HG03280 (cell line): ENCODE measurements around the gene TXNRD2.

Source experiments
- ATAC-seq: cut with Tn5 transposase; IDR thresholded peaks from one replicate; pipeline ENCODE4 v1.9.1; 2021; ENCODE audit warnings: mild to moderate bottlenecking, moderate library complexity; ENCODE audit not compliant: unreplicated experiment

Gene TXNRD2

GRCh38 chr22:19941365-19942082, at the start of gene TXNRD2, which contains the start of gene COMT:
TSS of gene TXNRD2 (minus strand) at chr22:19941818. CDS start at chr22:19941803, 15 bp downstream.
TSS of gene COMT (plus strand) at chr22:19941772. CDS start at chr22:19962527, 20,755 bp downstream.
- no peak for ATAC-seq

GRCh38 chr22:19991395-19991644, 49.7 kb upstream of the TXNRD2 start:
- no peak for ATAC-seq

DNA sequence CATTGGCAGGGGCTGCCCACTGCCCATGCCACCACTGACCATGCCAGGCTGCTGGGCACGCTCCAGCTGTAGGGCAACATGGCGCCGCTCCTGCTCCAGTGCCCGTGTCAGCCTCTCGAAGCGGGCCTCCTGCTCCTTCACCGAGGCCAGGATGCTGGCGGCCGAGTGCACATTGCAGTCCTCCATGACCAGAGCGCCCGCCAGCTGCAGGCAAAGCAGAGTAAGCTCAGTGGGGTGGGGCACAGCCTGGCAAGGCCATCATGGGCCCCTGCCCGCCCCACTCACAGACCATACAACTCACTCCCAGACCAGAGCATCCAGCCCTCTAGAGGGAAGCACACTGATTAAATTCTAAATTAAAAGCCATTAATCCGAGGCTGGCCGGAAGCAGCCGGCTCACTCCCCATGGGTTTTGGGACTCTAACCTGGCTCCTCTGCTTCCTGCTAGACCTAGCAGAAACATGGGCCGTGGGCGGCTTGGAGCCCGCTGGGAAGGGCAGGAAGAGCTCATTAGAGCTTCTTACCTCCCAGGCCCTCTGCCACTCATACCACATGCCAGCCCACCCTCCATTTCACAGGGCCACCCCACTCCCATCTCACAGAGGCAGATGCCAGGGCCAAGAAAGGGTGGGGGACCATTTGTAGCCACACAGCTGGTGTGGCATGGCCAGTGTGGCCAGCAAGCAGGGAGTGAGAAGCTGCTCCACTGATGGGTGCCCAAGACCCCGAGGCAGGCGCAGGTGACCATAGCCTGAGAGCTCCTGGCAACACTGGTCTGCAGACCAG, 49.2 kb upstream of the TXNRD2 start:
- ATAC-seq: no peak

DNA sequence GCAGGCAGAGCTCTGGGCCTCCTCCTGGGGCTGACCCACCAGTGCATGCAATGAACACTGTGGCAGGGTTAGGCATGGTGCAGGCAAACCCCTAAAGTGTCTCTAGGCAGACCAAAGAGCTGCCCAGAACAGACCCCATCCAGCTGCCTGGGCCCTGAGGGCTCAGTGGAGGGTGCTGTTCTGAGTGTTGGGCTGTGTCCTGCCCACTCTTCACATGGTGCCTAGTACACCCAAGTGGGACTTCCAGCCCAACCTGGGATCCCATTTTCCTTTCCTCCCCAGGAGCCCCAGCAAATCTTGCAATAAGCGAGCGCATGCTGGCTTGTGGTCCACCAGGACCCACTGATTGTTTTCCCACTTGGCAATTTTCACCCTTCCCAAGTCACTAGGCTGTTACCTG, 48.6 kb upstream of the TXNRD2 start:
- no peak for ATAC-seq

DNA sequence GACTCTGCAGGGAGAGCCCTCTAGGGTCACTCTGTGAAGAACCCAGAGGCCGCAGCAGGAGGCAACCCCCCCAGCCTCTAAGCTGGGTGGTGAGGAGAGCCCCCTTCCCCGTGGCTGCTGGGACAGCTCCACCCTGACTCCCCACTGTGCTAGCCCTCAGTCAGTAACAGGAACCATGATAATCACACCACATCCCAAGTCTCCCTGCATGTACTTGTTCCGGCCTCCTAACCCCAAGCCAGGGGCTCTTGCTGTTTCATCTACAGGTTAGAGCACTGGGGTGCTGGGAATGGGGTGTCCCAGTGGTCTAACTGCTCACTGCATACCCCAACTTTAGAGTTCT, 48.1 kb upstream of the TXNRD2 start:
- no peak for ATAC-seq

GRCh38 chr22:19988965-19989724, 47.5 kb upstream of the TXNRD2 start:
- no peak for ATAC-seq

DNA sequence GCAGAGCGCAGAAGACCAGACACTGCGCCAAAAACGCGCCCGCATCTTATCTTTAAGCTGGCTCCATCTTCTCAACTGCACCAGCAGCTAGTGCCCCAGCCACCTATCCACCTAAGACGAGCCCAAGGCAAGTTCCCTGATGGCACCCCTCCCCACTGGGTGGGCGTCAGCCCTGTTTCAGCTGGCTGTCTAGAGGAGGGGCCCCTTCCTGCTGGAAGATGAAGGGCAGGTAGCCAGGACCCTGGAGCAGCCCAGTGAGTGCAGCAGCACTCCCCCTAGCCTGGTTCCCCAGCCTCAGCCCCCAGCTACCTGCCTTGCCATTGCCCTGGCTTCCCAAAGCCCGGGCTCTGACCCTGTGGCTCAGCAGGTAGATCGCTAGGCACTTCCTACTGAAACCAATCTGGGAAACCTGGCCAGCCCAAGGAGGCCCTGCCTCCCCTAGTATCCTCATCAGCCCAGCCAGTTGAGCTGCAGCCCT, 46.8 kb upstream of the TXNRD2 start:
- ATAC-seq: no peak

- no peak for ATAC-seq
These were observed 46.0 kb upstream of the TXNRD2 start for GRCh38 chr22:19987394-19988306.

DNA sequence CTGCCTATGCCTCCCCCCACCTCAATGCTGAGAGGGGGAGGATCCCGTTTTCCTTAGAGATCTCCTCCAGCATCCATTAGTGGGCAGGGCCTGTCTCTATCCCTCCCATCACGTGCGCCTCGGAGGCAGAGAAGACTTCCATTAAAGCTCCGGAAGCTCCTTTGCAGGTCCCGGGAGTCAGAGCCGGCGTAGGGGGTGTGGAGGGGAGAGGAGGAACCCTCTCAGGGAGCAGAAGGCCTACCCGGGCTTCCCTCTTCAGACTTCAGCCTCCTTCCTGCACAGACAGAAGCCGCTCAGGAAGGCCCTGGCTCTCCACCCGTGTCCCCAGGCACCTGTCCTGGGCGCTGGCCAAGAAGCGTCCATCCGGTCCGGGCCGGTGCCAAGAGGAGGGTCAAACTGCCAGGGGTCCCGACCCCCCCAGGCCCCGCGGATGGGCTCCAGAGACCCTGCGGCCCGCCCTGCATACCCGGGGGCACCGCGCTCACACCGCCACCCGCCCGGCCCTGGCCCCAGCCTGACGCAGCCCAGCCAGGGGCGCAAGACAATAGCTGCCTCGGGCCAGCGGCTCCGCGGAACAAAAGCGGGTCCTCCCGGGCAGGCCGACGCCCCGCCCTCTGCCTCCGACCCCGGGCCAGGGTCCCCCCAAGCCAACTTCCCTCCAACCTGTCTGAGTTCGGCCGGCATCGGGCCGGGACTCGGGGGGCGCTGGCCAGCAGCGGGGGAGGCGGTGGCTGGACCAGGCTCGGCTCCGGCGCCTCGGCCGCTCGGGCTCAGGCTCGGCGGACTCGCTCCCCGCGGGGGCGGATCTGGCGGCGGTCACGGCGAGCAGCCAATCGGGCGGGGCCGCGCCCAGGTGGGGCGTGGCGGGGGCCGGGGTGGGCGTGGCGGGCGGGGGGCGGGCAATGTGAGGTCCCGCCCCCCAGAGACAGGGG, 45.1 kb upstream of the TXNRD2 start:
- no peak for ATAC-seq

- ATAC-seq: no peak
These were observed 44.4 kb upstream of the TXNRD2 start for GRCh38 chr22:19986011-19986409.

DNA sequence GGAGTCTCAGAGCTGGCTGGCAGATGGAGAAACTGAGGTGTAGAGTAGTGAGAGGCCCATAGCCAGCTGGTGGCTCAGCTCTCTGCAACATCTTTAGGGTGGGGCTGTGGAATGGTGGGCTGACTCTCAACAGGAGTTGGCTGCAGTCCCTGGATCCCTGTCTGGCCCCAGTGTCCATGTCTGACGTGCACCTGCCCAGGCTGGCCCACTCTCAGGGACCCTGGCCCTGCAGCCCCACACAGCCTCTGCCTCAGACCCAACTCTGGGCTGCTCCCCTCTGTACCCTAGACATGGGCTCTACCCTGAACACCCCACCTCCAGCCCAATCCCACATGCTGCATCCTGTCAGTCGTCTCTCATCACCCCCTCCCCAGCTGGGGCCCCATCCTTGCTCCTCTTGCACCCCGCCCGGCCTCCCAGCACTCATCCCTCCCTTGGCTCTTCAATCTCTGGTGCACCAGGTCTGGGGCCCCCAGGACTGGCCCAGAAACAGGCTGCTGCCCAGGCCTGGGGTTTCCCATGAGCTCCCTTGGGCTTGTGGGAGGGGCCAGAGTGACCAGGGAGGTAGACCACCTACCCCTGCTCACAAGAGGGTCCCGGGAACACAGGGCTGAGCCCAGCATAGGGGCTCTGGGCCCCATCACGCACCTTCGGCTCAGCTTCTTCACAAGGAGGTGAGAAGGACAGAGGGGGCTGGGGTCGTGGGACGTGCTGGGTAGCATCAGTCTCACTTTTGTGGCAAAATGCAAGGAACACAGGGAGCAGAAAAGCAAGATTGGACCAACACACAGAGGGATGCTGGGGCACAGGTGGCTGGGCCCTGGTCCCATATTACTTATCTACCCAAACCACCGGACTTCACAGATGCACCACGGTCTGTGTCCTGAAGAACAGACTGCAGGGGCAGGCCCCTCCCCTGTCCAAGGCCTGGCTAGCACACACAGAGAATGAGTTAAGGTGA, 43.5 kb upstream of the TXNRD2 start:
- ATAC-seq: no peak

GRCh38 chr22:19984201-19984753, 42.7 kb upstream of the TXNRD2 start:
- no peak for ATAC-seq

DNA sequence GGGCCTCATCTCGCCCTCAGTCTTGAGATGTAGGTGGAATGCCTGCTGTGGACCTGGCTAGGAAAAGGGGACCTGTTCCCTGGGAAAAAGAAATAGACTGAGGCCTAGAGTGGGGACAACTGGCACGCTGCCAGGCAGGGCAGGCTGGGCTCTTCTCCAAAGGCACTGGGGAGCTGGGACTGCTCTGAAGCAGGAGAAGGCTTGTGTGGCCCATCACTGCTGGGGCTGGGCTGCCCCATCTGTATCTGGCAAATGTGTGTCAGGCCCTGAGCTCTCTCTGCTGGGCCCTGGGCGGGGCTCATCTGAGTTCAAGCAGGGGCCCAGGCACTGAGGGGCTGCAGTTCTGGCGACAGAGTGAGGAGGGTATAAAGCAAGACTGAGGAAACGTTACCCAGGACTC, 42.1 kb upstream of the TXNRD2 start:
- ATAC-seq: no peak

GRCh38 chr22:19982991-19983578, 41.5 kb upstream of the TXNRD2 start:
- ATAC-seq: no peak

GRCh38 chr22:19981961-19982920, 40.6 kb upstream of the TXNRD2 start:
- no peak for ATAC-seq

DNA sequence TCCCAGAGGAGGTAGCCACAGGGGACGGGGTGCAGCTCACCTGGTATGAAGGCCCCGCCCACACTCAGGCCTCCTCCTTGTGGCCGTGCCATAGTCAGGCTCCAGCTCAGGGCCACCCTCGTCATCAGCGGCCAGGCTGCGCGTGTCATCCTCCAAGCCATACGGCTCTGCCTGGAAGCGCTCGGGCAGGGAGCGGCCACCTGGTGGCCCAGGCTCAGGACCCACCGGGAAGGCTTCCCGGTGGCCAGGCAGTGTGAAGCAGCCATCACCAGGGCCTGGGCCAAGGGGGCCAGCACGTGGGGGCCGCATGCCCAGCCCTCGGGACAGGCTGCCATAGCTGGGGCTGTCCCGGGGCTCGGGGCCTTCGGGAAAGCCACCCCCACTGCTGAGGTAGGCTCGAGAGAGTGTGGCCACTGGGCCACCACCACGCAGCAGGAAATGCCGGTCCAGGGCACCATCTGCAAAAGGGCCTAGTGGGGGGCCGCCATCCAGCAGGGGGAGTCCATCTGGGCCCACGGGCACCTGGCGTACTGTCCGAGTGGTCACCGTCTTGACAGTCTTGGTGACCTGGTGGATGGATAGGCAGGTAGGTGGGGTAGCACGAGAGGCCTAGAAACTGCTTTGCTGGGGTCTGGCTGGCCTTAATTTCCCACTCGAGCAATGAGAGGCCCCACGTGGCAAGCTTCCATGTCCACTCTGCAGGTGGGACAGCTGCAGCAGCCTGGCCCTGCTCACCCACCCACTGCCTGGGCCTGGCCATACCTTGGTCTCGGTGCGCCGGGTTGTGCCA, 39.7 kb upstream of the TXNRD2 start:
- ATAC-seq: no peak
